ENCODE measurements around the gene MOCS1. TPM values are rescaled to one million over a fixed set of nuclear protein-coding genes. Genes with fewer than 3 reads are reported as not detected.

MOCS1 gene
- total and polyA plus RNA-seq, 9 of the 15 experiments (the other 6 are each of a cell fraction or from before 2014, with no cell fraction given), result 0.69 to 12.7 (median 8.7) TPM

DNA sequence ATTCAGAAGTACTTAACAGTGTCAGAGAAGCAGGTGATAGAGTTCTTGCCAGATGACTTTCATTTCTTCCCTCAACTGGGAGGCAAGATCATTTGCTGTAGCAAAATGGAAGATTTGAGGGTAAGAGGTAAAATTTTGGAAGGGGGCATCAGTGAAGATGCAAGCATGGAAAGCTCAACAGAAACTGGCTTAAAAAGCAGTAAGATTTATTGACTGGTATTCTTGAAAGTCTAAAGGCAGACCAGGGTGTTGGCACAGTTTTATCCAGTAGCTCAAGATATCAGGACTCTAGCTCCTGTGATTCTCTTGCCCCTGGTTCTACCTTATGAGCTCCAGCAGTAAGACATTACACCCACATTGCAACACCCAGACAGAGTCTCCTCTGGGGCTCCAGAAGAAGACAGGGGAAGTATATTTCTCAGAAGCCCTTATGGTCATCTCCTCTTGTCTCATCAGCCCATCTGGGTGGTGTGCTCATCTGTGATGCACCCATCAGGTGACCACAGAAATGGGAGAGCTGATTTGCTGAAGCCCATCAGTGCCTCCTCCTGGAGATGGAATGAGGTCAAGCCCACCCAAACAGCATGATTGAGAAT, 16.0 kb upstream of the MOCS1 start (continued):
- TF ChIP-seq, protein P1, sequence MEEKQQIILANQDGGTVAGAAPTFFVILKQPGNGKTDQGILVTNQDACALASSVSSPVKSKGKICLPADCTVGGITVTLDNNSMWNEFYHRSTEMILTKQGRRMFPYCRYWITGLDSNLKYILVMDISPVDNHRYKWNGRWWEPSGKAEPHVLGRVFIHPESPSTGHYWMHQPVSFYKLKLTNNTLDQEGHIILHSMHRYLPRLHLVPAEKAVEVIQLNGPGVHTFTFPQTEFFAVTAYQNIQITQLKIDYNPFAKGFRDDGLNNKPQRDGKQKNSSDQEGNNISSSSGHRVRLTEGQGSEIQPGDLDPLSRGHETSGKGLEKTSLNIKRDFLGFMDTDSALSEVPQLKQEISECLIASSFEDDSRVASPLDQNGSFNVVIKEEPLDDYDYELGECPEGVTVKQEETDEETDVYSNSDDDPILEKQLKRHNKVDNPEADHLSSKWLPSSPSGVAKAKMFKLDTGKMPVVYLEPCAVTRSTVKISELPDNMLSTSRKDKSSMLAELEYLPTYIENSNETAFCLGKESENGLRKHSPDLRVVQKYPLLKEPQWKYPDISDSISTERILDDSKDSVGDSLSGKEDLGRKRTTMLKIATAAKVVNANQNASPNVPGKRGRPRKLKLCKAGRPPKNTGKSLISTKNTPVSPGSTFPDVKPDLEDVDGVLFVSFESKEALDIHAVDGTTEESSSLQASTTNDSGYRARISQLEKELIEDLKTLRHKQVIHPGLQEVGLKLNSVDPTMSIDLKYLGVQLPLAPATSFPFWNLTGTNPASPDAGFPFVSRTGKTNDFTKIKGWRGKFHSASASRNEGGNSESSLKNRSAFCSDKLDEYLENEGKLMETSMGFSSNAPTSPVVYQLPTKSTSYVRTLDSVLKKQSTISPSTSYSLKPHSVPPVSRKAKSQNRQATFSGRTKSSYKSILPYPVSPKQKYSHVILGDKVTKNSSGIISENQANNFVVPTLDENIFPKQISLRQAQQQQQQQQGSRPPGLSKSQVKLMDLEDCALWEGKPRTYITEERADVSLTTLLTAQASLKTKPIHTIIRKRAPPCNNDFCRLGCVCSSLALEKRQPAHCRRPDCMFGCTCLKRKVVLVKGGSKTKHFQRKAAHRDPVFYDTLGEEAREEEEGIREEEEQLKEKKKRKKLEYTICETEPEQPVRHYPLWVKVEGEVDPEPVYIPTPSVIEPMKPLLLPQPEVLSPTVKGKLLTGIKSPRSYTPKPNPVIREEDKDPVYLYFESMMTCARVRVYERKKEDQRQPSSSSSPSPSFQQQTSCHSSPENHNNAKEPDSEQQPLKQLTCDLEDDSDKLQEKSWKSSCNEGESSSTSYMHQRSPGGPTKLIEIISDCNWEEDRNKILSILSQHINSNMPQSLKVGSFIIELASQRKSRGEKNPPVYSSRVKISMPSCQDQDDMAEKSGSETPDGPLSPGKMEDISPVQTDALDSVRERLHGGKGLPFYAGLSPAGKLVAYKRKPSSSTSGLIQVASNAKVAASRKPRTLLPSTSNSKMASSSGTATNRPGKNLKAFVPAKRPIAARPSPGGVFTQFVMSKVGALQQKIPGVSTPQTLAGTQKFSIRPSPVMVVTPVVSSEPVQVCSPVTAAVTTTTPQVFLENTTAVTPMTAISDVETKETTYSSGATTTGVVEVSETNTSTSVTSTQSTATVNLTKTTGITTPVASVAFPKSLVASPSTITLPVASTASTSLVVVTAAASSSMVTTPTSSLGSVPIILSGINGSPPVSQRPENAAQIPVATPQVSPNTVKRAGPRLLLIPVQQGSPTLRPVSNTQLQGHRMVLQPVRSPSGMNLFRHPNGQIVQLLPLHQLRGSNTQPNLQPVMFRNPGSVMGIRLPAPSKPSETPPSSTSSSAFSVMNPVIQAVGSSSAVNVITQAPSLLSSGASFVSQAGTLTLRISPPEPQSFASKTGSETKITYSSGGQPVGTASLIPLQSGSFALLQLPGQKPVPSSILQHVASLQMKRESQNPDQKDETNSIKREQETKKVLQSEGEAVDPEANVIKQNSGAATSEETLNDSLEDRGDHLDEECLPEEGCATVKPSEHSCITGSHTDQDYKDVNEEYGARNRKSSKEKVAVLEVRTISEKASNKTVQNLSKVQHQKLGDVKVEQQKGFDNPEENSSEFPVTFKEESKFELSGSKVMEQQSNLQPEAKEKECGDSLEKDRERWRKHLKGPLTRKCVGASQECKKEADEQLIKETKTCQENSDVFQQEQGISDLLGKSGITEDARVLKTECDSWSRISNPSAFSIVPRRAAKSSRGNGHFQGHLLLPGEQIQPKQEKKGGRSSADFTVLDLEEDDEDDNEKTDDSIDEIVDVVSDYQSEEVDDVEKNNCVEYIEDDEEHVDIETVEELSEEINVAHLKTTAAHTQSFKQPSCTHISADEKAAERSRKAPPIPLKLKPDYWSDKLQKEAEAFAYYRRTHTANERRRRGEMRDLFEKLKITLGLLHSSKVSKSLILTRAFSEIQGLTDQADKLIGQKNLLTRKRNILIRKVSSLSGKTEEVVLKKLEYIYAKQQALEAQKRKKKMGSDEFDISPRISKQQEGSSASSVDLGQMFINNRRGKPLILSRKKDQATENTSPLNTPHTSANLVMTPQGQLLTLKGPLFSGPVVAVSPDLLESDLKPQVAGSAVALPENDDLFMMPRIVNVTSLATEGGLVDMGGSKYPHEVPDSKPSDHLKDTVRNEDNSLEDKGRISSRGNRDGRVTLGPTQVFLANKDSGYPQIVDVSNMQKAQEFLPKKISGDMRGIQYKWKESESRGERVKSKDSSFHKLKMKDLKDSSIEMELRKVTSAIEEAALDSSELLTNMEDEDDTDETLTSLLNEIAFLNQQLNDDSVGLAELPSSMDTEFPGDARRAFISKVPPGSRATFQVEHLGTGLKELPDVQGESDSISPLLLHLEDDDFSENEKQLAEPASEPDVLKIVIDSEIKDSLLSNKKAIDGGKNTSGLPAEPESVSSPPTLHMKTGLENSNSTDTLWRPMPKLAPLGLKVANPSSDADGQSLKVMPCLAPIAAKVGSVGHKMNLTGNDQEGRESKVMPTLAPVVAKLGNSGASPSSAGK (IDR thresholded peaks at IDR 0.05), result no peak
- TF ChIP-seq RAD51 (IDR thresholded peaks at IDR 0.05; ENCODE audit: borderline replicate concordance, low read depth), result peak; percentile 49; the same call in 1 of the 2 replicates
- no peak for TF ChIP-seq MAFG (tag; conservative IDR thresholded peaks at IDR 0.05)
- peak; percentile 69 for TF ChIP-seq TCF3 (CRISPR knock-in tag; IDR thresholded peaks at IDR 0.05)
- TF ChIP-seq ATF2 (CRISPR knock-in tag; IDR thresholded peaks at IDR 0.05), result no peak
- TF ChIP-seq HCFC1 (IDR thresholded peaks at IDR 0.05; ENCODE audit: low read depth, low read length), result no peak
- TF ChIP-seq HNRNPUL1 (IDR thresholded peaks at IDR 0.05; ENCODE audit: low read length), result no peak
- no peak for TF ChIP-seq LCOR (CRISPR knock-in tag; IDR thresholded peaks at IDR 0.05)
- TF ChIP-seq NFE2L1 (tag; IDR thresholded peaks at IDR 0.05; ENCODE audit: borderline replicate concordance, low read depth), result peak; percentile 22; the same call in 1 of the 2 replicates
- TF ChIP-seq POLR2G (IDR thresholded peaks at IDR 0.05; ENCODE audit: low read depth, low read length), result no peak
- TF ChIP-seq CHD4 (IDR thresholded peaks at IDR 0.05; ENCODE audit: insufficient read depth, insufficient replicate concordance, low read depth, low read length, poor library complexity, severe bottlenecking), result no peak
- TF ChIP-seq KLF13 (tag; IDR thresholded peaks at IDR 0.05; ENCODE audit: borderline replicate concordance, low read depth), result no peak
- no peak for TF ChIP-seq CBX2 (IDR thresholded peaks at IDR 0.05; ENCODE audit: insufficient read depth, low read length, poor library complexity, severe bottlenecking)
- TF ChIP-seq SIRT6 (IDR thresholded peaks at IDR 0.05; ENCODE audit: low read depth, low read length), result no peak
- TF ChIP-seq ZNF274 (IDR thresholded peaks at IDR 0.05; ENCODE audit: borderline replicate concordance, low read depth, low read length), result no peak
